Cerebellar nuclear complex (tissue), 1 donor: Measurements from ENCODE around the gene PNMA8A.
"Not testable (repeated sequence)": the region's sequence is repeated elsewhere in the genome, so short reads cannot be mapped to it uniquely, and the experiment has no call there.

Source experiments
- DNase-seq, 2 experiments: peaks; one replicate each; lab custom pipeline; 2025; lab: John Stamatoyannopoulos, UW

The PNMA8A gene

DNA sequence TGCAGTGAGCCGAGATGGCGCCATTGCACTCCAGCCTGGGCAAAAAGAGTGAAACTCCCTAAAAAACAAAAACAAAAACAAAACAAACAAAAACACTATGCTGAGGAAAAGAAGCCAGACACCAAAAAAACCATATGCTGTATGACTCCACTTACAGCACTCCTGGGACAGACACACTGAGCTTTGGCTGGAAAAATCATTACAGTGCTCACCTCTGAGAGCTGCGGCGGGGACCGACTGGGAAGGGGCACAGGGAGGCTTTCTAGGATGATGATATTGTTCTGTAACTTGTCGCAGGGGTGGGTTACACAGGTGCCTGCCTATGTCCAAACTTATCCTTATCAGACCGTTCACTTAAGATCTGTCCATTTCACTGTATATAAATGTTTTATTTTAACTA is 7.8 kb downstream of the PNMA8A start:
- no peak for DNase-seq

- no peak for DNase-seq
Observed at GRCh38 chr19:46461537-46461936, 9.8 kb downstream of the PNMA8A start.

DNA sequence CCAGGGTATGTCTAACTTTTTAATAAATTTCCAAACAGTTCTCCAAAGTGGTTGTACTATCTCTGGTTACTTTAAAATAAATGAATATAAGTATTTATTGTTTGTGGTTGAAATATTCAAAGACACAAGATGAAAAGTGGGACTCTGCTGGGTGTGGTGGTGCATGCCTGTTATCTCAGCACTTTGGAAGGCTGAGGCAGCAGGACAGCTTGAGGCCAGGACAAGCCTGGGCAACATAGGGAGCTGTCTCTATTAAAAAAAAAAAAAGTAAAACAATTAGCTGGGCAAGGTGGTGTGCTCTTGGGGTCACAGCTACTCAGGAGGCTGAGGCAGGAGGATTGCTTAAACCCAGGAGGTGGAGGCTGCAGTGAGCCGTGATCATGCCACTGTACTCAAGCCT is 10.4 kb downstream of the PNMA8A start:
- no peak for DNase-seq

- no peak for DNase-seq
Observed at GRCh38 chr19:46460055-46460454, 11.3 kb downstream of the PNMA8A start.

GRCh38 chr19:46456930-46457329 is 14.4 kb downstream of the PNMA8A start:
- DNase-seq, result no peak

DNA sequence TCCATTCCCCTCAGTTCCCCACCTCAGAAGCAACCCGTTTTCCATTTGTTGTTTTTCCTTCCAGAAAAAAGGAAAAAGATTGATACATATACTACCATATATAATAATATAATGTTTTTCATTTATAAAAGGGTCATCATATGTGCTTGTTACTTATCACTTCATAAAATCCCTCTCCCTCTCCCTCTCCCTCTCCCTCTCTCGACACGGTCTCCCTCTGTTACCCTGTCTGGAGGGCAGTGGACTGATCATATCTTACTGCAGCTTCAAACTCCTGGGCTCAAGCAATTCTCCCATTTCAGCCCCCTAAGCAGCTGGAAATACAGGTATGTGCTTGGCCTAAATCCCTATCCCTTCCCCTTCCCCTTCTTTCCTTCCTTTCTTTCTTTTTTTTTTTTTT is 17.1 kb downstream of the PNMA8A start:
- no peak for DNase-seq

DNA sequence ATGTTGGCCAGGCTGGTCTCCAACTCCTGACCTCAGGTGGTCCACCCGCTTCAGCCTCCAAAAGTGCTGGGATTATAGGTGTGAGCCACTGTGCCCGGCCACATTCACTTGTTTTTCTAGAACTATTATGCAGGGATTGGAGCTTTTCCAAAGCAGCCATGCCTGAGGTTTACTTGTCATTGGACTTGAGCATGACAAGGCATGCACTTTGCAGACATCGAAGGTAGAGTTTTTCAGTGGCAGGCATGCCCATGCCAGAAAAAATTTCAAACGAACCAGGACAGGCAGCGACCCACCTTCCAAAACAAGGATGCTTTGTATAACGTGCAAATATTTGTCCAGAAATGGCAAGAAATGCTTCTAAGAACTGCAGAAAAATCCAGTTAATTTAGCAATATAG is 17.7 kb downstream of the PNMA8A start:
- DNase-seq, result no peak

GRCh38 chr19:46452186-46452585 is 19.2 kb downstream of the PNMA8A start:
- no peak for DNase-seq

DNA sequence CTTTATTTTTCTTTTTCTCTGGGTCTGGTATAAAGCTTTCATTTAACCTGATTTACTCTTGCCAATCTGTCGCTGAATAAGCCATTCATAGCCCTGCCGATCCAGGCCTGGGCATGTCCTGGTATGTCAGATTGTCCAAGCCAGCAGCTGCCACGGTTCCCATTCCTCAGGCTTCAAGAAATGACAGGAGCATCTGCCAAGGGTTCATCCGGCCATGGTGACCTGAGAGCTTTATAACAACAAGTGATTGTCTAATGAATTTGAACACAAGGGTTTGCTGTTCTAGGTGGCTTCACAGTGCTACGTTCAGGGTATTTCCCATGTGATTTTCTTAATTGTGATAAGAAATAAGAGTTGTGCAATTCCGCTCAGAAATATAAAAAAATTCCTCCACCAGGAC is 20.0 kb downstream of the PNMA8A start:
- DNase-seq, result no peak

- DNase-seq, result no peak
Observed at GRCh38 chr19:46450737-46451136, 20.6 kb downstream of the PNMA8A start.

GRCh38 chr19:46449228-46449627 is 22.1 kb downstream of the PNMA8A start:
- no peak for DNase-seq

DNA sequence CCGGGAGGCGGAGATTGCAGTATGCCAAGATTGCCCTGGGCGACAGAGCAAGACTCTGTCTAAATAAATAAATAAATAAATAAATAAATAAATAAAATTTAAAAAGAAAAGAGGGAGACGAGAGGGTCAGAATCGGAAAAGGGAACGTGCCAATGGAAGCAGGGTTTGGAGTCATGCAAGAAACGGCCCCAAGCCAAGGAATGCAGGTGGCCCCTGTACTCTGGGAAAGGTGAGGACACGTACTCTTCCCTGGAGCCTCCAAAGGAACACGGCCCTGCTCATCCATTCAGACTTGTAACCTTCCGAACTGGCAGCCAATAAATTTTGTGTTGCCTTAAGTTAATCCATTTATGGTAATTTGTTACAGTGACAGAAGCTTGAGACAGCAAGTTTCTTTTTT is 22.8 kb downstream of the PNMA8A start:
- DNase-seq, result no peak

GRCh38 chr19:46447824-46448223 is 23.5 kb downstream of the PNMA8A start:
- no peak for DNase-seq

DNA sequence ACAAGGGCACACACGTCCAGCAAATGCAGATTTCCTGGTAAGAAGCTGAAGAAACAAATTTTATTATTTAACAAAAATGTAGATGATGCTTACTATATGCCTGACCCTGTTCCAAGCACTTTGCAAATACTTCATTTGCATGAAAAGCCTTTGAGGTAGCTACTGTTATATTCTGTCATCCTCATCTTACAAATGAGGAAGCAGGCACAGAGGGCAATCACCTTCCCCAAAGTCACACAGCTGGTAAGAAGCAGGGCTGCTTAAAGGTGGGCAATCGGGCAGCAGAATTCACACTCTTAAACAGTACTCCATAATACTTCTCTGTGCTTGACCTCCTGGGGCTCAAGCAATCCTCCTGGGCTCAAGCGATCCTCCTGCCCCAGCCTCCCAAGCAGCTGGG is 24.4 kb downstream of the PNMA8A start:
- DNase-seq, result no peak

- DNase-seq, result no peak
Observed at GRCh38 chr19:46446021-46446420, 25.3 kb downstream of the PNMA8A start.

GRCh38 chr19:46442808-46443450 is 28.4 kb downstream of the PNMA8A start:
- no peak for DNase-seq

GRCh38 chr19:46441866-46442265 is 29.5 kb downstream of the PNMA8A start:
- DNase-seq, result no peak

GRCh38 chr19:46435689-46436088 is 35.7 kb downstream of the PNMA8A start:
- not testable (repeated sequence) for DNase-seq

DNA sequence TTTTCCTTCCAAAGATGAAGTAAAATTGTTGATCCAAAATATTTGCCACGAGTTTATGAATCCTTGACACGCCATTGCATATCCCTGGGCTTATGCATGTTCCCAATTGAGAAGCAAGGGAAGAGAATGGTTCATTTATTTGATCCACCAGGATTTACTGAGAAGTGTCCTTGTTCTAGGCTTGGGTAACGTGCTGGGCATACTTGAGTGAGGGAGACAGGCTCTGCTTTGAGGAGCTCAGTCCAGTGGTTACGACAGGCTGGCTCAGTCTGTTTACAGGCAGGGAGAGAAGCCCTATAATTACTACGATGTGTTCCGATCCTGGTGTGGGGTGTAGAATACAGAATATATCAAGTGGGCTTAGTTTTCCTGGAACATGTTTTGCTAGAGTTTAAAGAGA is 36.4 kb downstream of the PNMA8A start:
- no peak for DNase-seq

DNA sequence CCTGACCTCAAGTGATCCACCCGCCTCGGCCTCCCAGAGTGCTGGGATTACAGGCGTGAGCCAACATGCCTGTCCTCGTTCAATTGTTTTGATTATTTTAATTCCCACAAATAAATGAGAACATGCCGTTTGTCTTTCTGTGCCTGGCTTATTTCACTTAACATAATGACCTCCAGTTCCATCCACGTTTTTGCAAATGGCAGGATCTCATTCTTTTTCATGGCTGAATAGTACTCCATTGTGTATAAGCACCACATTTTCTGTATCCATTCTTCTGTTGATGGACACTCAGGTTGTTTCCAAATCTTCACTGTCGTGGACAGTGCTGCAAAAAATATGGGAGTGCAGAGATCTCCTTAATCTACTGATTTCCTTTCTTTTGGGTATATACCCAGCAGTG is 37.9 kb downstream of the PNMA8A start:
- not testable (repeated sequence) for DNase-seq

DNA sequence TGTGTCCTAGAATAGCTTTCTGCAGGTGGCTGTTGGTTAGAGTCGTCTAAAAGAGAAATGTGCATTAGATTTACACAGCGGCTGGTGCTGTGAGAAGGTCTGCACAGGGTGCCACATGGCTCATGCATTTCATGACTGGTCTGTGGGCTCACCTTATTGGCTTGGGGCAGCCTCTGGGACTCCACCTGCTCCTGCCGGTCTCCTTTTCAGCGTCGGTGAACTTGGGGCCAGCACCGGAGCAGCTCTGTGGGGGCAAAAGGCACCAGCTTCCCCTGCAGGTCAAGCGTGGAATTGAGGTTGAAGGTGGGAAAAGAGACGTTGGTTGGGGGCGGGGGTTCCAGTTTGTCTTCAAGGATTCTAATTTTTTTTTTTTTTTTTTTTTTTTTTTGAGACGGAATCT is 39.5 kb downstream of the PNMA8A start:
- DNase-seq, result no peak

DNA sequence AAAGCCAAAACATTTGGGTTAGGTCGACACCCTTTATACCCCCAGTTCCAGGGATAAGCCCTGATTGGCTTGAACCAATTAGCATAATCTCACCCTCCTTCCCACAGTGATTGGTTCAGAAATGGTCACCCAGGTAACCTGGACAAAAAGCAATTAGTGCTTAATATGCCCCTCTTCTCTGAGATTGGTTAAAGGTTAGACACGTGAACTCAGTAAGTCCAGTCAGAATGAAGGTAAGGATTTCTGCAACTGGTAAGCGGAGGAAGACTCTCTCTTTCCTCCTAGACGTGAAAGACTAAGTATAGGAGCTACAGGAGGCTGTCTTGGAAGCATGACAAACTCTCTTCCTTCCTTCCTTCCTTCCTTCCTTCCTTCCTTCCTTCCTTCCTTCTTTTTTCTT is 41.4 kb downstream of the PNMA8A start:
- DNase-seq, result no peak

- DNase-seq, result peak; percentile 5 to 32
Observed at GRCh38 chr19:46428239-46429135, 42.9 kb downstream of the PNMA8A start, which contains the start of gene PNMA8C. Gene PNMA8C, minus strand, starts transcription at chr19:46428936. Its CDS starts 577 bp downstream, at chr19:46428359.
